ENCODE results near the gene SIX2.

Gene SIX2

DNA sequence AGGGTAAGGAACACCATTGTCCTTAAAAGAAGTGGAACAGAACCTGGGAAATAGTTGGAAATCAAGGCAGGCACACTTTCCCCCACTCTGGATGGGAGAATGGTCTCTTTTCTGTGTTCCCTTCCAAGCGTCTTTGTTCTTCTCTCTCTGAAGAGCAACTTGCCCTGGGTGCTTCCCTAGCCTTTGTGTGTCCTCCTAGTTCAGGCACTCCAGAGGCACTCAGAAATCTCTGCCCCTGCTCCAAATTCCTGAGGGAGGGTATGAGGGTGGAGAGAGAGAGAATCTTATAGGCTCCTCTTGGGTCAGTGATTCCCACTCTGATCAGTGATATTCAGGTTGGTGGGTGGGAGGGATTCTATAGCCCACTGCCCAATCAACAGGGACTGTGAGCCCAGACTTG is 8.8 kb upstream of the SIX2 start:
- no peak for DNase-seq (ENCODE audit: low read depth)

DNA sequence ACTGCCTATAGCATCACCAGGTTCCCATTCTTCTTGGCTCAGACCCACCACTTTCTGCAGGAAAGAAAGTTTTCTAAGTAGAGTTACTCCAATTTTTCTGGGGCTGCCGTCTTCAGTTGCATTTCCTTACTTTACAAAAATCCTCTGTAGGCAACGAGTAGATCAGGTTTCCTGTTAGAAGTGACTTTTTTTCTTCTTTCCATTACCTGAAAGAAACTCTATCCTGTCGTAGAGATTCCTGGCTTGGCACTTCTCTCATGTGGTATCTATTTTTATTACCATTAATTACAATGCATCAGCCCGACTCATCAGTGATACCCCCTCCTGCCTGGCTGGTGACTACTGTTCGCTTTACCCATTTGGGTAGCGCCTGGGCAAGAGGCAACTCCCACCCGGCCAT is 5.6 kb upstream of the SIX2 start:
- no peak for DNase-seq (ENCODE audit: low read depth)

DNA sequence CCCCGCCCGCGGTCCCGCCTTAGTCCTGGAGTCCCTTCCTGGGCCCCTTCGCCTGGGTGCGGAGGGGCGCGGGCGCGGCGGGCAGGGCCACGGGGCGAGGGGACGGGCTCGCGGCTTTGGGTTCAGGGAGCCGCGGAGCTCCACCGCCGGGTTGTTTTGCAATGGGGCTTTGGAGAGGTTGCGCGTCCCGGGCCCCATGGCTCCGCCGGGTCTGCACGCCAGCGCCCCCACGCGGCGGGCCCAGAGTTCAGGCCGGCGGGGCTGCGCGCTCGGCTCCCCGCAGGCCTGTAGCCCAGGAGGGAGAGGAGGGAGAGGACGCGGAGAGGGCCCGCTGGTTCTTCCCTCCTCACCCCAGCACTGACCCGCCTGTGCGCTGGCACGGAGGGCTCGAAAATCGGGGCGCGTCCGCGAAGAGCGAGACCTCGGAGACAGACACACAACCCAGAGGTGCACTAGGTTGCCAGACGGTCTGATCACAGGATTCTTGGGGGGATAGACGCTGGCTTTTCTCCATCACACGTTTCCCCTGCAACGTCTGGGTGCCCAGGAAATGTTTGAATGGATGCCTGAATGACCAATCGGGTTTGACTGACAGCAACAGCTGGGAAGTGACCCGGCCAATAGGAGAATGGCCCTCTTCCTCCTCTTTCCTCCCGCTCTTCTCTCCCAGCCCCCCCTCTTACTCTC is 4.9 kb upstream of the SIX2 start:
- DNase-seq (ENCODE audit: low read depth): no peak

DNA sequence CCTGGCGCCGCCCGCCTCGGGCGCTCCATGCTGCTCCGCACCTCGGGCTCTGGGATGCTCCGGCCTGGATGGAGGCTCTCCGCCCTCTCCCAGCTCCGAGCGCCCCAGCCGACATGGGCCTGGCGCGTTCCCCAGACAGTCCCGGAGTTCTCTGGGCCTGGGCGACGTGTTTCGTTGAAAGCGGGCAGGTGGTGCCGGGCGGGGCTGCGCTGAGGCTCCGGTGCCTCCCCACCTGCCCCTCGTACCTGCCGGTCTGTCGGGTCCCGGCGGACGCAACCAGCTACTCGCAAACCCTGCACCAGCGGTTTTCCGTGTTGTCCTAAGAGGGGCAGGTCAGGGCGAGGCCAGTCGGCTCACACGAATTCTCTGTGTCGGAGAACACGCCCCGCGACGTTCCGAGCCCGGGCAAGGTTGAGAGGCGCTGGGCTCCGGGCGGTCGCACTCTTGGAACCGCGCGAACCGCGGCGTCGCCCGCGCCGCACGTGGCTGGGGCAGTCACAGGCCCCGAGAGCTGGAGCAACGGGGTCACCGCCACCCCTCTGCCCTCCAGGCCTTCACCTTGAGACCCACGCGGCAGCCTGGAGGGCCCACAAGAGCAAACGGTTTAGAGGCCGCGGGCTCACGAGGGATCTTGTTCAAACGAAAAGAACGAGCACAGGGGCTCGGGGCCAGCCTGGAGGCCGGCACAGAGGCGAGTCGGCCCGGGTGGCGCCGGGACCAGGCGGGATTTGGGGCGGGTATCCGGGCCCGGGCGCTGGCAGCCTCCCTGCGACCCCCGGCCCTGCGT is 4.2 kb upstream of the SIX2 start:
- DNase-seq (ENCODE audit: low read depth): no peak

DNA sequence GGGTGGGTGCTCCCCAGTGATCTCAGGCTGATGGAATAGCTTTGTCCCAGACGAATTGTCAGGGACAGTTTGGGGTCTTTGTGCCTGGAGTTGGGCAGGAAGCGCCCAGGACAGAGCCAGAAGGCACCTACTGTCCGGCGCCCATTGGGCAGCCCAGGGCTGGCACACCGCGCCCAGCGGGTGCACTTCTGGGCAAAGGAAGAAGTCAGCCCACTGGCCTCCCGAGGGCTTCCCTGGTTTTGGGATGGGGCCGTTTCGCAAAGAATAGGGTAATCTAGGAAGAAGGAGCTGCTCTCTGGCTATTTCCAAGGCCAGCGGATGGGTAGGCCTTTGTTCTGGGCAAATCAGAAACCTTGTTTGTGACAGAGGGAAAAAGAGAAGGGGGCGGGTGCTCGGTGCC is 3.5 kb upstream of the SIX2 start:
- DNase-seq (ENCODE audit: low read depth): no peak

DNA sequence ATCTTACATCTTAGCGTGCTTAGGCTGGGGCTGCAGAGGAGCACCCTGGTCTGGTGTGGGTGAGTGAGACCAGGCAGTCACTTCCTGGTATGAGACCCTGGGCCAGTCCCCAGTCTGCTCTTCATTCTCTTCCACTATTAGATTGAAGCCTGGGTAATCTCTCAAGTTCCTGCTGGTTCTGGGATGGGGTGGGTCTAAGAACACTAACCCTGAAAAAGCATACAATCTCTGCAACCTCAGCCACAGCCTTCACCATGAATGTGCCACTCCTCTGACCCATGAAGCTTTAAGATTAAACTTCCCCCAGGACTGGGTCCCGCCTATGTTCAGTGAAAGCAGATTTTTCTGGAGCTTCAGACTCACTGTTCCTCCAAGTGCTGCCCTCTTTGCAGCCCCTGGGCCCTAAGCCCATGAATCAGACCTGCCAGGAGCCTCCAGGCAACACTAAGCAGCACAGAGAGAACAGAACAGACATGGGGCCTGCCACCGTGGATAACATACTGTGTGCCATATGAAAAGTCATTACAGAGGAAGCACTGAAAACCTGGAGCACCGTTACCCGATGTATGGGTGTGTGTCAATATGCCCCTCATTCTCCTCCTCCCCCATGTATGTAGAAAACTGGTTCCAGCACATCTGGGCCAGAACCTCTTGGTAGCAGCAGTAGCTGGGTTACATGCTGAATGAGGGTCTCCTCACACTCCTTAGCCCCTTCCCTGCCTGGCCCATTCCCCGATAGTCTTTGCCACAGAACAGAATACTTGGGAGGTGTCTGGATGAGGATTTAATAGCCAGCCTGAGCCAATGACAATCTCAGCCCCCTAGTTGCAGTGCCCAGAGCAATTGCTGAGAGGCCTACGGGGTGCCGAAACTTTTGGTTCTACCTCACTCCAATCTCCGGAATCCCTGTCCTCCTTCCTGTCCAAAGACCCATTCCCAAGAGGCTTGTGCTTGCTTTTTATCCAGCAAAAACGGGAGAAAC is 2.7 kb upstream of the SIX2 start:
- DNase-seq (ENCODE audit: low read depth): no peak

DNA sequence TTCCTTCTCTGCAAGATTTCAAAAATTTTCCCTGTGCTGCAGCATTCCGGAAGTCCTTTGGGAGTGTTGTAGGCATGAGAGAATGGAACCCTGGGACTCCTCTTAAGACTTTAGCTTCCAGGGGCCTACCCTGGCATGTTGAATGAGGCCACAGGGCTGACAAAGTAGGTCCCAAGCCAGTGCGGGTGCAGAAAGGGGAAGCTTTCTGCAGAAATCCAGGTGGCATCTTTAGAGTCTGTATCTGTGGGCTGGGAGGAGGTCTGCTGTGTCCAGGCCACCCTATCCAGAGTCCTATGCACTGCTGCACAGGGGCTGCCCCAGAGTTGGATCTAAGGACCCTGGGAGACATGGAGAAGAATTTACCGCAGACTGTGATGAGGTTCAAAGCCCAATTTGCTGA is 1.9 kb upstream of the SIX2 start:
- DNase-seq (ENCODE audit: low read depth): no peak

DNA sequence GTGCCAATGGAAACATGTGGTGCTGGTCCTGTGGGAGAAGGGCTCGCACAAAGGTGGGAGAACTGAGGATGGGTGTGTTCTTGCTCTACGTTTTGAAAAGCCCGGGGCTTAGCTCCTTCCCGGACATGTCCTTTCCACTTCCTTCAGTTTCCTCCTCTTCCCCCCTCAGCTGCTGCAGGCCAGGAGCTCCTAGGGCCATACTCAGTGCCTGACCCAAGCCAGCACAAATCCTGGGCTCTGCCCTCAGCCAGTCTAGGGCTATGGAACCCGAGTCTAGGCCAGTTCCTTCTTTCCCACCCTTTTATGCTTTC is 1.4 kb upstream of the SIX2 start:
- no peak for DNase-seq (ENCODE audit: low read depth)

DNA sequence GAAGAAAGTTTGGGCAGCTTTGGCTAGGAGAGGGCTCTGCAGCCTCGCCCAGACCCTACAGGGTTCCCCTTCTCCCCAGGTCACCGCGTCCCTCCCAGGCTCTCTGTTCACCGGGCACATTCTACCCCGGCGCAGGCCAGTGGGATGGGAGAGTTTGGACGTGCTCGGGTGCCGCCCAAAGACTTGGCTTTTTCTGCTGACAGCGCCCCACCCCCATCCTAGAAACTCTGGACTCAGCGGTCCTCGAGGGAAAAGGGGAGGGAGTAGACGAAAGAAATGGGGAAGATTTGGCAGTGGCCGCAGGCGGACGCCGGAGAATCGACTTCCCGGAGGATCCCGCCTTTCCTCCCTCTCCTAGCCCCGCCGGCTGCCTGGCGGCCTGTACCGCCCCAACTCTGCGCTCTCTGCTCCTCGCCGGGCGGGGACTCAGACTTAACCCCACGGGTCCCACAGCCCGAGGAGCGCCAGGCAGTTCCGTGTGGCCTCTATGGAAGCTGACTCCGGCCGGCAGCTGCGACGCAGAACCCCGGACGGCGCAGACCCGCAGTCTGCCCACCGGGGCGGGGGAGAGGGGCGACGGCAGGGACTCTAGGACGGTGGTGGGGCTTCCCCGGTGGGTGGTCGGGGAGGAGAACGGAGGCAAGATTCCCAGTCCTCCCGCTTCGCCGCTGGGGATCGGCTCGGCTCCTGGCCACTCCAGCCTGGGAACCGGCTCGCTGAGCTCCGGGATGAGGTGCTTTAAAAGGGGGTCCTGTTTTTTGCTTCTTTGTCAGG is 863 bp upstream of the SIX2 start:
- no peak for DNase-seq (ENCODE audit: low read depth)

DNA sequence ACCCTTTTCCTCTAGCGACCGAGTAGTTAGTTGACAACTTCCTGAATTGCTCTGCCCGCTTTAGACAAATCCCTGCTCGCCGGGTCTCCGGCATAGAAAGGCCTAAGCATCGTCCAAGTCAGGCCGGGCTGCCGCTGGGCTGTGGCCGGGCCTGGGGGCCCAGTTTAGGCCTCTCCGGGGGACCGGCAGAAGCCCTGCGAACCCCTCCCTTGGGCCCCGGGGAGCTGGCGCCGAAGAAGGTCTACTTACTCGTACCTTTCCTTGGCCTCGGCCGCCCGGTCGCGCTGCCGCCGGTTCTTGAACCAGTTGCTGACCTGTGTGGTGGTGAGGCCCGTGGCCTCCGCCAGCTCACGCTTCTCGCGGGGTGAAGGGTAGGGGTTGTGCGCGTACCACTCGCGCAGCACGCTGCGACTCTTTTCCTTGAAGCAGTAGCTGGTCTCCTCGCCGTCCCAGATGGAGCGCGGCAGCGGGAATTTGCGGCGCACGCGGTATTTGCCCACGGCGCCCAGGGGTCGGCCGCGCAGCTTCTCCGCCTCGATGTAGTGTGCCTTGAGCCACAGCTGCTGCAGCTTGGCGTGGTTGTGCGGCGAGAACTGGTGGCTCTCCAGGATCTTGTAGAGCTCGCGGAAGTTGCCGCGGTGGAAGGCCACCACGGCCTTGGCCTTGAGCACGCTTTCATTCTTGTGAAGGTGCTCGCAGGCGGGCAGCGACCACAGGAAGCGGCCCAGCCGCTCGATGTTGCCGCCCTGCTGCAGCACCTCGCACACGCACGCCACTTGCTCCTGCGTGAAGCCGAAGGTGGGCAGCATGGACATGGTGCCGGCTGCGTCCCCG is 739 bp downstream of the SIX2 start:
- DNase-seq (ENCODE audit: low read depth): no peak

DNA sequence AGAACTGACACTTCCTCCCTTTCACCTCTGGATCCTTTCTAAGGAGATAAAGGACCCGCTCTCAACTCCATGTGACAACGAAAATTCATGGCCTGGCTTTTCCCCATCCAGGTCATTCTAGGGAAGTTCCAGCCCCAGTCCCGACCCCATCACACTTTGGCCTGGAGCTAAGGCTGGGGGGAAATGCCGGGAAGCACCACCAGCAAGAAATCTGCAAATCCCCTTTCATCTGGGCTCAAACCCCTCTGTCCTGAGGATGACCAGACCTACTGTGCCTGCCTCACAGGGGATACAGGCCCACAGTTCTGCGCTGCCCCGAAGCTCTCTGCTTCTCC is 1.3 kb downstream of the SIX2 start:
- no peak for DNase-seq (ENCODE audit: low read depth)

DNA sequence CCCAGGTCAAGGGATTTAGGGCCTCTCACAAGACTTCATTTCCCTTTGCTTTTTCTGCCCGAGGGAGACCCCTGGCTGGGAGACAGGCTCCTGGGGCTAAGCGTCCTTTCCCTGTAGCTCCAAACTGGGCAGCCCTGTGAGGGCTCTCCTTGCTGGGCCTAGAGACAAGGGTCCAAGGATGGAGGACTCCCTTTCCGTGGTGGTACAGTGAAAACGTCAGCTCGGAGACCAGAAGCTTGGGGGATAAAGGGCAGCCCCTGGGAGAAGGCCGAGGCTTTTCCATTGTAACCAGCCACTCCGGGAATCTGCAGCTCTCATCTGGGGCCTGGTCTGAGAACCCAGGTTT is 2.3 kb downstream of the SIX2 start:
- no peak for DNase-seq (ENCODE audit: low read depth)

DNA sequence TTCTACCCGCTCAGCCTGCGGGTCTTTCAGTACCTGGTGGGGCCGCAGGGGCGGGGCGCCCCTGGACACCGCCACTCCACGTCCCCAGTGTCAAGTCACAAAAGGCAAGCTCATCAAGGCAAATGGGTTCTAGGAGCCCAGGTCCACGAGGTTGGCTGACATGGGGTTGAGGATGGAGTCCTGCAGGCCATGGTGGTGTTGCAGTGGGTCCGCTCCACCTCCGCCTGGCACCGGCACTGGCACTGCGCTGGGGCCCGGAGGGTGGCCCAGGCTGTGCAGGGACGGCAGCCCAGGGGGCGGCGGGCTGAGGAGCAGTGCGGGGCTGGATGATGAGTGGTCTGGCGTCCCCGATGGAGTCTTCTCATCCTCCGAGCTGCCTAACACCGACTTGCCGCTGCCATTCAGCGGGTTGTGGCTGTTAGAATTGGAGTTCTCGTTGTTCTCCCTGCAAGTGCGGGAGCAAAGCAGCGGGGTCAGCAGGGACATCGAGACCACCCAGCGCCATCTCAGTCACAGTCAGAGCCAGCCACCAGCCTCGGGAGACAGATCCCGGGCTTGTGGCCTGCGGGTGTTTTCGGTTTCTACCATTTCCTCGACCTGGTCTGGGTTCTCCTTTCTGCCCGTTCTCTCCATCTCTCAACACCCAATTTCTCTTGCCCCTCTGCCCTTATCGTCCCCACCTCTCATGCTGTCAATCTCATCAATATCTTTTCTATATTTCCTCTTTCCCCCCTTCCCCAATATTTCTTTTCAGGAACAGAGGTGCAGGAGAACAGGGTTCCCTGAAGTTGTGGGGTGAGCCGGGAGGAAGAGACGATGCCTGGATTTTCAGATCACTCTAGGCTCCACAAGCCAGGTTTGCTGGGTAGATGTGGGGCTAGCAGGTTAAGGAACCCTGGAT is 3.0 kb downstream of the SIX2 start:
- no peak for DNase-seq (ENCODE audit: low read depth)

DNA sequence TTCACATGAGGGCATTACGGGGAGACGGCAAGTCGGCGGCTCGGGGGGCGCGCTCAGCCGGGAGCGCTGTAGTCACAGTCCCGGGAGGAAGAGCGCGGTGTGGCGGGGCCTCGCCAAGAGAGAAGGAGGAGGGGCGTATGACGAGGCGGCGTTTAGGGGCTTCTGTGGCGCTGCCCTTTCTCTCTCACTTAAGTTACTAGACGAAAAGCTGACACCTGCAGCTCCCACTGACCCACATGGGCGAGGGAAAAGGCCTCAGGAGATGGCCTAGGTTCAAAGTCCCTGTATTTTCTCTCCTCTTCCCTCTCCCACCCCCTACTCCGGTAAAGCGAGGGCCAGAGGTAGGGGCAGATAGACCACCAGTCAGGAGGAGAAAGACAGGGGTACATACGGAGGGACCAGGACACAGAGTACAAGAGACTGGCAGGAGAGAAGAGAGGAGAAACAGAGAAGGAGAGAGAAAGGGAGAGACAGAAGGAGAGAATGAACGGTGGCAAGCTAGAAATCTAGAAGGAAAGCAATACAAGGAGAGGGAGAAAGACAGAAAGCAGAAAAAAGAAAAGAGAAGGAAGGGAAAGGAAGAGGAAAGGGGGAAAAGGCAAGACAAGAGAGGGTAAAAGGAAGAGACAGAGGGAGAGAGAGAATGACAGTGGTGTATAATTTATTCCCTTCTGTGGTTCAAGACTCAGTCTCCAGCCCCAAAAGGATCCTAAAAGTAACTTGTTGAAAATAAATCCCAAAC is 3.8 kb downstream of the SIX2 start:
- no peak for DNase-seq (ENCODE audit: low read depth)

DNA sequence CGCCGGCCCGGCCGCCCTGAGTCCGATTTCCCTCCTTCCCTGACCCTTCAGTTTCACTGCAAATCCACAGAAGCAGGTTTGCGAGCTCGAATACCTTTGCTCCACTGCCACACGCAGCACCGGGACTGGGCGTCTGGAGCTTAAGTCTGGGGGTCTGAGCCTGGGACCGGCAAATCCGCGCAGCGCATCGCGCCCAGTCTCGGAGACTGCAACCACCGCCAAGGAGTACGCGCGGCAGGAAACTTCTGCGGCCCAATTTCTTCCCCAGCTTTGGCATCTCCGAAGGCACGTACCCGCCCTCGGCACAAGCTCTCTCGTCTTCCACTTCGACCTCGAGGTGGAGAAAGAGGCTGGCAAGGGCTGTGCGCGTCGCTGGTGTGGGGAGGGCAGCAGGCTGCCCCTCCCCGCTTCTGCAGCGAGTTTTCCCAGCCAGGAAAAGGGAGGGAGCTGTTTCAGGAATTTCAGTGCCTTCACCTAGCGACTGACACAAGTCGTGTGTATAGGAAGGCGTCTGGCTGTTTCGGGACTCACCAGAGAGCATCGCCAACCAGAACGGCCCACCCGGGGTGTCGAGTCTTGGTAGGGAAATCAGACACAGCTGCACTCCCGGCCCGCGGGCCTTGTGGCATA is 4.6 kb downstream of the SIX2 start:
- no peak for DNase-seq (ENCODE audit: low read depth)

DNA sequence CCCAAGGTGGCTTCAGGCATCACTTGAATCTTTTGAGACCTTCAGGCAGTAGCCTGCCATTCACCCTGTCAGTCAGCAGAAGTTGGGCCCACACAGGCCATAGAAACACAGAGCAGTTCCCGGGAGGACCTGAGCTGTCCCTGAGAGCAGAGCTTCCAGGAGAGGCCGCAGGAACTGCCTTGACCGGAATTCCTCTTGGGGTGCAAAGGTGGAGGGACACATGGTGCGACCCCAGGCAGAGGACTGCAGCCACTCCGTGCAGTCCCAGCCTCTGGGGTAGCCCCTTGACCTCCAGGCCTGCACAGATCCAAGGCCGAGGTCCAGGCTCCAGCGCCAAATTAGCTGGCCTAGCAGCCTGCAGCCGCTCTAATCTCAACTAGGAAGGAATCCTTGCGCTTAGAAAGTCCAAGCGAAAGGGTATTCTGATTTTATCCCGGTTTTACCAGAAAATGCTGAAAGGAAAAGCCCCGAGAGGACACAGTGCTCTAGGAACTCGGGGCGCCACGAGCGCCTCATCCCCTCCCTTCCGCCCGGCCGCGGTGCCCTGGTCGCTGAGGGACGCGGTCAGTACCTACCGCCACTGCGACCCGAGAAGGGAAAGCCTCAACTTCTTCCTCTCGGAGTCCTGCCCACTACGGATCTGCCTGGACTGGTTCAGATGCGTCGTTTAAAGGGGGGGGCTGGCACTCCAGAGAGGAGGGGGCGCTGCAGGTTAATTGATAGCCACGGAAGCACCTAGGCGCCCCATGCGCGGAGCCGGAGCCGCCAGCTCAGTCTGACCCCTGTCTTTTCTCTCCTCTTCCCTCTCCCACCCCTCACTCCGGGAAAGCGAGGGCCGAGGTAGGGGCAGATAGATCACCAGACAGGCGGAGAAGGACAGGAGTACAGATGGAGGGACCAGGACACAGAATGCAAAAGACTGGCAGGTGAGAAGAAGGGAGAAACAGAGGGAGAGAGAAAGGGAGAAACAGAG is 5.4 kb downstream of the SIX2 start:
- no peak for DNase-seq (ENCODE audit: low read depth)

DNA sequence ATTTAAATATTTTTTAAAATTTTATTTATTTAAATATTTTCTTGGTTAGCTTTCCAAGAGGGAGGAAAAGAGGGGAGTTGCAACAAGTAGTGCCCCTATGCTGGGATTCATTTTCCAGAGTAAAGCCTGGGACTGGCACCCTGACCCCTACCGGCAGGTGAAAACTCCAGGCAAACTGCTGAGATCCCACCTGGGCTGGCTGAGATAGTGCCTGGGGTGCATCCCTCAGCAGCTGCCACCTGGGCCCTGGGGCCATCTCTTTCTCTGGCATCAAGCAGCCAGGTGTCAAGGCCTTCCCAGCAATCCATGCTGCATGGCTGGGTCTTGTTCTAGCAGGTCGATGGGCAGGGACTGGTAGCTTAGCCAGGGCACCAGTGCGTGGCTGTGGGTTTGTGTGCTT is 6.6 kb downstream of the SIX2 start:
- DNase-seq (ENCODE audit: low read depth): no peak

DNA sequence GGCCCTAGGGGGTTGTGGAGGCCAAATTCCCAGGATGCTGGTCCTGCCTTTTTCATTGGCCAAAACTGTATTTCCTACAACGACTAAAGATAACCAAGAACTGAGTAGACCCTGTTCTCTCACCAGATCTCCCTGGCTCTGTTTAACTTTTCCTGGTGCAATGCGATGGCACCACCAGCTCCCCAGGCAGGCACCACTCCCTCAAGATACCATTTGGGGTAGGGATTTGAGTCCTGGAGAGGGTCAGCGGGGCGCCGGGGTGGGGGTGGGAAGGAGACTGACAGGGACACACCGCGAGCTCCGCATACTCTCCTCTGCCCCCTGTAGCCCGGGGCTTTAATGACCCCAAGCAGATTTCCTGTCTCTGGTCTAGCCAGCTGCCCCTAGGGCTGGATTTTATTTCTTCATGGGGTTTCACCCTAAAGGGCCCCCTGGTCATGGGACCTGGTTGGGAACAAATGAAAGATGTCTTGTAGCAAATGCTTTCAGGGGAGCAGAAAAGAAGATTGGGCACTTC is 7.3 kb downstream of the SIX2 start:
- no peak for DNase-seq (ENCODE audit: low read depth)

Measured in activated T-cell treated with anti-CD3 and anti-CD28 coated beads for 1 hour (primary cell).